ENCODE data around the gene CACNA2D1.

Gene CACNA2D1

DNA sequence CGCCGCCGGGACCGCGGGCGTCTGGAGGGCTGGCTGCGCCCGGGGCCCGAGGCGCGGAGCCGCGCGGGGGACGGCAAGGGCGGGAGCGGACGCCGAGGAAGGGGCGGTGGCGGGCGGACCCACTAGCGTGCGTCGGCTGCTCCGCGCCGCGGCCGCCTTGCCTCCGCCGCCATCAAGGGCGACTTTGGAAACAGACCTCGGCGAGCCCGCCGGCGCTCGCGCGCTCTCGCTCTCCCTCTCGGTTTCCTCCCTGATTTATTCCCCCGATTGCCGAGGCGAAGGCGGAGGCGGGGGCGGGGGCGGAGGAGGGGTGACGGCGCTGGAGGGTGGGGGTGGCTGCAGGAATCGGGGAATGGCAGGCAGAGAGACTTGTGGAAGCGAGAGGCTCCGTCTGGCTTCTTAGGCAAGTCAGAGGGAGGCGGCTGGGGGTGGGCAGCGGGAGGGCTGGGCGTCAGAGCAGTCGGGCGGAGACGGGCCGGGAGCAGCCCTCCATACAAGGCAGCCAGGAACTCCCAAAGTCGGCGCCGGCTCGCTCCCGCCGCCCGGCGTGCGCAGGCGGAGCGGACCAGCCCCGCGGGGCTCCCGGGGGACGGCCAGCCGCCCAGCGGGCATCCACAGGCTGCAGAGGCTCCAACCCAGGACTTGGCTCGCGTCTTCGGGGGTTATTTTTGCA, at the start of gene CACNA2D1:
TSS of gene CACNA2D1 (minus strand) at position 231 of the 673 bp plus-strand sequence.
- no peak for DNase-seq (ENCODE audit: low spot score)

DNA sequence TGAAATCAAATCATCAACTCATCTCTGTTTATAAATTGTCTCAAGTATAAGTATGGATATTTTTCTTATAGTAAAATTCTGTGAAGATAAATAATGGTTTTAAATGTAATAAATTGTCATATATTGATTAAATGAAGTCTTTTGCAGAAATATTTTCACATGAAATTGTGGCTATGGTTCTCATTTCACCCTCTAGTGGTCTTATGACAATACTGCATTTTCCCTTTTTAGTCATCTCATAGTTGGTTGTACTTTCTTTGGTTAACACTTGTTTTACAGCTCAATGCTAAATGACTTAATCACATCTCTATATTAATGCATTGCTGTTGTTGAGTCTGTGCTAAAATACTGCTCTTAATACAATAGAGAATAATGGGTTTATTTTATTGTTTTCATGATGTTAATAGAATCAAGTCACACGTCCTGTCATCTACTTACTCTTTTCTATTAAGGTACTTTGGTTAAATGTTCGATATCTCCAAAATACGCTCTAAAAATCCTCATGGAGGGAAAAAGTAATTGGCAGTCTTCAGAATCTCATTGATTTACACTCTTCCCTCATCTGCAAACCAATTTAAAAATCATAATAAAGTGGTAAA, 38.0 kb upstream of the CACNA2D1 start:
- DNase-seq (ENCODE audit: low spot score) = no peak

DNA sequence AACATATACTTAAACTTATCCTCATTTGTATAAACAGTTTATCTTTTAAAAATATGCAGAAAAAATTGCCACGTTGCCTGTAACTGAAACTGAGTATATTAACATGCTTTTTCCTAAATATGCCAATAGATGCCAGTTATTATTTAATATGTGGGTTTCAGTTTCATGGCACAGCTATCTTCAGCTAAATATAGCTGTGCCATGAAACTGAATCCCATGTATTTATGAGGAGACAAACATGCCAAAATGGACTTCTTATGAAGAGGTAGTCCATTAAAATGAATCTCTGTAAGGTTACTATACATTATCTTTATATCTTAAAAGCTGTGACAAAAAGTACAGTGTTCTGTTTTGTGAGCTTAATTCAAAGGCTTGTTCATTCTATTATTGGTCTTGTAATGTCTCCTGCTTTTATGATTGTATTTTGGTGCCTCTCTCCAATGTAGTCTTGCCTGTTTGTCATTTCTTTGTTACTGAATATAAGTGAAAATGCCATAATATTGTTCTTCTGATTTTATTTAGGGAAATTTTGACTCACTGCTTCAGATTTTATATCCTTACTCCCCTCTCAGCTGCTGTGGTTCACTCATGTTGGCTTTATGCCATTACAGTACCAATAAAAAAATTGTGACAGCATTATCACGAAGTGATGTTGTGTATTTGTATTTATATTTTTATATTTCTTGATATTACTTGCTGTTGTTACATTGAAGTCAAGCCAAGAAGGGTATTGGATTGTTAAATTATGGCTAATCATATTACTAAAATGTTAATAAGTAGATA, 34.3 kb upstream of the CACNA2D1 start:
- no peak for DNase-seq (ENCODE audit: low spot score)

DNA sequence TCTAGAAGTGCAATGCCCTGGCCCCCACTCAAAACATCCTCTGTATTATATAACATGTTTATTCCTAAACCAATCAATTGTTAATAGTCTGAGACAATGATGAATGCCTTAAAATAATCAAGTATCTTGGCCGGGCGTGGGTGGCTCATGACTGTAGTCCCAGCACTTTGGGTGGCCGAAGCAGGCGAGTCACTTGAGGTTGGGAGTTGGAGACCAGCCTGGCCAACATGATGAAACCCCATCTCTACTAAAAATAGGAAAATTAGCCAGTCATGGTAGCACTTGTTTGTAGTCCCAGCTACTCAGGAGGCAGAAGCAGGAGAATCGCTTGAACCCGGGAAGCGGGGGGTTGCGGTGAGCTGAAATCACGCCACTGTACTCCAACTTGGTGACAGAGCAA, 29.4 kb upstream of the CACNA2D1 start:
- DNase-seq (ENCODE audit: low spot score) = no peak

- DNase-seq (ENCODE audit: low spot score) = no peak
Observed at GRCh38 chr7:82471351-82472020, 27.9 kb upstream of the CACNA2D1 start.

DNA sequence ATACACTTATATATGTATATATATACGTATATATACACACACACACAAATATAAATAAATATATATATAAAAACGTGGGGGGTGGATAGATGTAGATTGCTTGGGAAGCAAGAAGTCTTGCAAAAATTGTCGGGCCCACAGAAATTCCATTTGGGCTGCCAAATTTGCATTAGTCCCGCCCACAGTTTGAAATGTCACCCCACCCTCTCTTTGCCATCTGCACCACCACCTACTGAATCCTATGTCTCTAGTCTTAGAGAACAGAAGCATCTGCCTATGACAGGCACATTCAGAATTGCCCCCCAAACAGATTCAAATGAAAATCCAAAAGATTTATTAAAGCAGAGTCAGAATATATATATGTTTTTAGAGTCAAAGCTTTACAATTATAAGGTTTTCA, 25.6 kb upstream of the CACNA2D1 start:
- no peak for DNase-seq (ENCODE audit: low spot score)

DNA sequence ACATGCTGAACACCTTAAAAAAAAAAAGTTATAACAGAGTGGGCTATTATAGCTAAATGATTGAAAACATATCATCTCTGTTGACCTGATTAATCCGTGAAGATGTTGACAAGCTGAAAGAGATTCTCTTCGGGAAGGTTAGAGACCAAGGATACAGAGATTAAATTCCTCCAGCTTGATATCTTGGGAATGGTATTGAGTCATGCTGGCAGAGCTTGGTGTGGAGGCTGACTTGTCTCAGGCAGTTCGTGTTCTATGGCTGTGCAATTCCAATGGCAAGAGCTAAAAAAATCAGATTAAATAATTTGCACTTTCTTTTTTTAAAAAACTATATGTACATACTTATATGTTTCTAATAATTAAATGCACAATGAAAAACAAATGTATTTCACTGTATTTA, 24.9 kb upstream of the CACNA2D1 start:
- no peak for DNase-seq (ENCODE audit: low spot score)

- no peak for DNase-seq (ENCODE audit: low spot score)
Observed at GRCh38 chr7:82467020-82467419, 23.4 kb upstream of the CACNA2D1 start.

DNA sequence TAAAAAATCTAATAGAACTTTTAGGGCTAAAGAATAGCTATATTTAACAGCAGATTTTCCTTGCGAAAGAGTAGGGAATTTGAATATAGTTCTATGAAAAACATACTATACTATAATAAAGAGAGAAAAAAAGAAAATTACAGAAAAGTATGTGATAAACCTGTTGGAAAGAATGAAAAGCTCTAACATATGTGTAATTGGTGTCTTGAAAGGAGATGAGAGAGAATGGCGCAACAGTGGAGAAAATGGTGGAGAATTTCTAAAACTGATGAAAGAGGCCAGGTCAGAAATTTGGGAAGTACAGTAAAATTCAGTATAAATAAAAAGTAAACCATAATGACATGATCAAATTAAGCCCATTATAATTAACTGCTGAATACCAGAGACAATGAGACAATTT, 20.8 kb upstream of the CACNA2D1 start:
- DNase-seq (ENCODE audit: low spot score) = no peak

GRCh38 chr7:82455295-82455694, 11.7 kb upstream of the CACNA2D1 start:
- no peak for DNase-seq (ENCODE audit: low spot score)

DNA sequence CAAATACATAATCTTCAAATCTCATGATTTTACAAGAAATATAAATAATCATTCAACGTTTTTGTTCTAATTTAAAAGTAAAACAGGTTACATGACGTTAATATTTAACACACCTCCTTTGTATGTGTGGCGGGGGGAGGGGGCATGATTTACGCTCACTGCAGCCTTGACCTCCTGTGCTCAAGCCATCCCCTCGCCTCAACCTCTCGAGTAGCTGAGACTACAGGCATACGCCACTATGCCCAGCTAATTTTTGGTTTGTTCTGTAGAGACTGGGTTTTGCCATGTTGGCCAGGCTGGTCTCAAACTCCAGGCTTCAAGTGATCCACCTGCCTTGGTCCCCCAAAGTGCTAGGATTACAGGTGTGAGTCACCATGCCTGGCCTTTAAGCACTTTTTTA, 7.2 kb upstream of the CACNA2D1 start:
- DNase-seq (ENCODE audit: low spot score) = no peak

- DNase-seq (ENCODE audit: low spot score) = no peak
Observed at GRCh38 chr7:82449910-82450309, 6.3 kb upstream of the CACNA2D1 start.

- no peak for DNase-seq (ENCODE audit: low spot score)
Observed at GRCh38 chr7:82446897-82447296, 3.3 kb upstream of the CACNA2D1 start.

- no peak for DNase-seq (ENCODE audit: low spot score)
Observed at GRCh38 chr7:82445271-82445670, 1.7 kb upstream of the CACNA2D1 start.

DNA sequence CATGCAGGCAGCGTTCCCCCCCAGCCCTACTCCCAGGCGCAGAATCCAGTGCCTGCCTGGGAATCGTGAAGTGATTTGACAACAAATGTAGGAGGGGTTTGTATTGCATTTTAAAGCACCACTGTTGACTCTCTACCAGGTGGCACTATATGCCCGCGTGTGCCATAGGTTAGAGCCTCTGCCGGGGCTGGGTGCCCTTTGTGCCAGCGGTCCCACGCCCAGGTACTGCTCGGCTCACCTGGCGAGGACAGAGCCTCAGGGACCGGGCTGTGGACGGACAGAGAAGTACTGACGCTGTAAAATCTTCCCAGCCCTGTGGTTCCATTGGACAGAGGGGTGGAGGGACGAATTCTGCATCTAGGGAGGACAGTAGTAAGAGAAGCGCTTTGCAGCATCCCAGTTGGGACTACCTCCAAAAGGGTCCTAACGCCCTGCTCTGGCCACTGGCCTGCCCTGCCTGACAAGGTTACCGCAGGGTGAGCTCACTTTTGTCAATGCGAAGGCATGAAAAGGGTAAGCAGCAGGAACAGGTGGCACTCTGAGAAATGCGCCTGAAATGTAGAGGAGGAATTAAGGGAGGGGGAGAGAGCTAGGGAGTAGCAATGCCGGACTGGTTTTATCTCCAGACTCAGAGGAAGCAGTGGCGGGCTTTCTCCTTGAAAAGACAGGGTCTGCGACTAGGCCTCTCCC, 788 bp upstream of the CACNA2D1 start:
- DNase-seq (ENCODE audit: low spot score) = no peak

GRCh38 chr7:82443036-82443546, 486 bp downstream of the CACNA2D1 start:
- DNase-seq (ENCODE audit: low spot score) = no peak

- no peak for DNase-seq (ENCODE audit: low spot score)
Observed at GRCh38 chr7:82442492-82443035, 1.0 kb downstream of the CACNA2D1 start.

GRCh38 chr7:82441669-82442478, 1.7 kb downstream of the CACNA2D1 start:
- no peak for DNase-seq (ENCODE audit: low spot score)

DNA sequence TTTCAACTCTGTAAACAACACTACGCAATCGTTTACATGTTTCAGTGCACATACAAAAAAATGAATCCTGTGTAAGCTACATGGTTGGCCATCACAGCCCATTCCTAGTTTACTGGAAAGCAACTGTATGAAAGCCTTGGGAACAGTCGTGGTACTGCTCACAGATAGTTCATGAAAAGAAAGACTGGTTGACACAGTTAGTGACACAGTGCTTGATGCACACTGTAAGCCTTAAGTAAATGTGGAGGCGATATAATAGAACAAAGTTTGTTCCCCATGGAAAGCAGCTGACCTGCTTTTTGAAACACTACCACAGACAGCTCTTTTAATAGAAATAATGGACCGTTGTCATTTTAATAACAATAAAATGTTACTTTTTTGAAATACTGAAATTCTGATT, 5.1 kb downstream of the CACNA2D1 start:
- DNase-seq (ENCODE audit: low spot score) = no peak

DNA sequence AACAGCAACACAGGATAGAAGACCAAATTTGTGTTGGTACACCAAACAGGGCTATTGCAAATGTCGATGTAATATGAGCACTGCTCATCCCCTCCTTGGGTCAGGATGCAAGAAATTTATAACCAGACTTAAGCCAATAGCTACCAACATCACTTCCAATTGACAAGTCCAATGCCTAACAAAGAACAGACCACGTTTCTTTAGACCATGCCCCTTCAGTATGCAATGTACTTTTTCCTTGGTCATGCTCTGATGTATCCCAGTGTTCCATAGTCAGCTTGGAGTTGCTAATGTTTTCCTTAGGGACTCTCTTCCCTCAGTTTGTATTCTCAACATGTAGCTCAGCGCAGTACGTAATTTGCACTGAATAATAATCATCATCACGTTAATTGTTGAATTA, 7.8 kb downstream of the CACNA2D1 start:
- DNase-seq (ENCODE audit: low spot score) = no peak

Data from activated CD4-positive, alpha-beta T cell treated with anti-CD3 and anti-CD28 coated beads, Interleukin-2, Interleukin-4, amounts not matched to agents 100 ng/mL and 50 ng/mL, durations not matched to agents 16 hours and 8 hours (primary cell).